HTERT RPE-1 (cell line): ENCODE results near the gene NUP37.
"Not testable (repeated sequence)": the region's sequence is repeated elsewhere in the genome, so short reads cannot be mapped to it uniquely, and the experiment has no call there.

Experiments
- in situ Hi-C: fragments of 300-500 bp; cut with MboI; formaldehyde crosslinking; loops from 4 replicates; pipeline ENCODE4 v1.14.3; 2020; ENCODE audit warnings: low sequenced_read_pairs

NUP37 gene

GRCh38 chr12:102119674-102120563 is at the start of gene NUP37, which contains the start of gene PARPBP:
Gene NUP37 (minus strand): TSS chr12:102120114. CDS start chr12:102118518, 1,596 bp downstream.
Gene PARPBP (plus strand): TSS chr12:102120183. CDS start chr12:102123889, 3,706 bp downstream.
- in situ Hi-C loops, result no loop called here

GRCh38 chr12:102167821-102168604 is 48.1 kb upstream of the NUP37 start:
- in situ Hi-C loops, result no loop called here

GRCh38 chr12:102163383-102163782 is 43.5 kb upstream of the NUP37 start:
- in situ Hi-C loops, result no loop called here

DNA sequence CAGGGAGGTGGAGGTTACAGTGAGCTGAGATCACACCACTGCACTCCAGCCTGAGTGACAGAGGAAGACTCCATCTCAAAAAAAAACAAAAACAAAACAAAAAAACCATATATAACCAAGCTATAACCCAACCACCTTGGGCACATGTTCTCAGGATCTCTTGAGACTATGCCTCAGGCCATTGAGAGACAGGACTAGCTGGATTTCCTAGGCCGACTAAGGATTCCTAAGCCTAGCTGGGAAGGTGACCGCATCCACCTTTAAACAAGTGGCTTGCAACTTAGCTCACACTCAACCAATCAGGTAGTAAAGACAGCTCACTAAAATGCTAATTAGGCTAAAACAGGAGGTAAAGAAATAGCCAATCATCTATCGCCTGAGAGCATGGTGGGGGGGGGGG is 35.3 kb upstream of the NUP37 start:
- in situ Hi-C loops, result not testable (repeated sequence)

- in situ Hi-C loops, result not testable (repeated sequence)
Observed at GRCh38 chr12:102147062-102147587, 27.2 kb upstream of the NUP37 start.

DNA sequence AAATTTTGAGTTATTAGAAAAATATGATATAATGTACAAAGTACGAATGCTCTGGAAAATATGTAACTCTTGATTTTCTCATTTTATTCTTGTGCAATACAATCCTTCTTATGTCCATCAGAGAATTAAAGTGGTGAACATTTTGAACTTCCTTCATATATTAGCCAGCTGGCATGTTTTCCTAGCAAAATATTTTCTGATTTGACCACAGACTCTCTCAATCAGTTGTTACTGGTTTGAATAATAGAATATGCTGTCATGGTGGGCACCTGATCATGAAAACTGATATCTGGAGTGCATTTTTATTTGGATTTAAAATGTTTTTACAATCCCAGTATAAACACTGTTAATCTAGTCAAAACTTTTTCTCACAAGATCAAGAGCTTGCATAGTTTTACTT is 24.3 kb upstream of the NUP37 start:
- in situ Hi-C loops, result no loop called here

DNA sequence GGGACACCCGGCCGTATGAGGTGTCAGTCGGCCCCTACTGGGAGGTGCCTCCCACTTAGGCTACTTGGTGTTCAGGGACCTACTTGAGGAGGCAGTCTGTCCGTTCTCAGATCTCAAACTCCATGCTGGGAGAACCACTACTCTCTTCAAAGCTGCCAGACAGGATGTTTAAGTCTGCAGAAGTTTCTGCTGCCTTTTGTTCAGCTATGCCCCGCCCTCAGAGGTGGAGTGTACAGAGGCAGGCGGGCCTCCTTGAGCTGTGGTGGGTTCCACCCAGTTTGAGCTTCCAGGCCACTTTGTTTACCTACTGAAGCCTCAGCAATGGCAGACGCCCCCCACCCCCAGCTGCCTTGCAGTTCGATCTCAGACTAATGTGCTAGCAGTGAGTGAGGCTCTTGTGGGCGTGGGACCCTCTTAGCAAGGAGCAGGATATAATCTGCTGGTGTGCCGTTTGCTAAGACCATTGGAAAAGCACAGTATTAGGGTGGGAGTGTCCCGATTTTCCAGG is 23.0 kb upstream of the NUP37 start:
- in situ Hi-C loops, result not testable (repeated sequence)

- in situ Hi-C loops, result not testable (repeated sequence)
Observed at GRCh38 chr12:102137619-102138018, 17.7 kb upstream of the NUP37 start.

DNA sequence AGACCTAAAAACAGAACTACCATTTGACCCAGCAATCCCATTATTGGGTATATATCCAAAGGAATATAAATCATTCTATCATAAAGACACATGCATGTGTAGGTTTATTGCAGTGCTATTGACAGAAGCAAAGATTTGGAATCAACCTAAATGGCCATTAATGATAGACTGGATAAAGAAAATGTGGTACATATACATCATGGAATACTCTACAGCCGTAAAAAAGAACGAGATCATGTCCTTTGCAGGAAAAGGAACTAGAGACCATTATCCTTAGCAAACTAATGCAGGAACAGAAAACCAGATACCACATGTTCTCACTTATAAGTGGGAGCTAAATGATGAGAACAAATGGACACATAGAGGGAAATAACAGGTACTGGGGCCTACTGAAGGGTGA is 11.5 kb upstream of the NUP37 start:
- in situ Hi-C loops, result not testable (repeated sequence)

DNA sequence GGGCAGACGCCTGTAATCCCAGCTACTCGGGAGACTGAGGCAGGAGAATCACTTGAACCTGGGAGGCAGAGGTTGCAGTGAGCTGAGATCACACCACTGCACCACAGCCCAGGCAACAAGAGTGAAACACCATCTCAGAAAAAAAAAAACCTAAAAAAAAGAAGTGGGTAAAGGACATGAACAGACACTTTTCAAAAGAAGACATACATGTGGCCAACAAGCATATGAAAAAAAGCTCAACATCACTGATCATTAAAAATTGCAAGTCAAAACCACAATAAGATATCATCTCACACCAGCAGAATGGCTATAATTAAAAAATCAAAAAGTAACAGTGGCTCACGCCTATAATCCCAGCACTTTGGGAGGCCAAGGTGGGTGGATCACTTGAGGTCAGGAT is 10.8 kb upstream of the NUP37 start:
- in situ Hi-C loops, result not testable (repeated sequence)

DNA sequence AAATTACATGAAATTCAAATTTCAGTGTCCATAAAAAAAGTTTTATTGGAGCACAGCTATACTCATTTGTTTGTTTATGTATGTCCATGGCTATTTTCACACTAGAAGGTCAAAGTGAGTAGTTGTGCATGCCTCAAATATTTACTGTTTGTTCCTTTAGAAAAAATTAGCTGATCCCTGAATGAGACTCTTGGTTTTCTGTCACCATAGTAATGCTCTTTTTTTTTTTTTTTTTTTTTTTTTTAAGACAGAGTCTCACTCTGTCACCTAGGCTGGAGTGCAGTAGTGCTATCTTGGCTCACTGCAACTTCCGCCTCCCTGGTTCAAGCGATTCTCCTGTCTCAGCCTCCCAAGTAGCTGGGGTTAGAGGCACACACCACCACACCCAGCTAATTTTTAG is 1.4 kb upstream of the NUP37 start:
- in situ Hi-C loops, result not testable (repeated sequence)

DNA sequence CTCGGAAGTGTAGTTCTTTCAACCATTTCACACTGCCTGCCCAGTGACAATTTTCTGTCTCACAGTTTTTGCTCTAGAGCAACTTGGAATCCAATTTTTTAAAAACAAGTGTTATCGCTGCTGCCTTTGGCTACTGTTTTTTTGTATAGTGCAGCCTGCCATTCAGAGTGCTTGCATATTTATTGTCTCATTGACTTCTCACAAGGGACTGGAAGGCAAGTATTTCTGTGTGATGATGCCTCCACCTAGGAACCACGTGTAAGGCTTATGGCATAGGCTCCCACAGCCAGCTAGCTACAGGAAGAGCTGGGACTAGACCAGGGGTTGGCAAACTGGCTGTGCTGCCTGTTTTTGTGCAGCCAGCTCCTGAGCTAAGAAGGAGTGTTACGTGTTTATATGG is 972 bp upstream of the NUP37 start:
- in situ Hi-C loops, result no loop called here

DNA sequence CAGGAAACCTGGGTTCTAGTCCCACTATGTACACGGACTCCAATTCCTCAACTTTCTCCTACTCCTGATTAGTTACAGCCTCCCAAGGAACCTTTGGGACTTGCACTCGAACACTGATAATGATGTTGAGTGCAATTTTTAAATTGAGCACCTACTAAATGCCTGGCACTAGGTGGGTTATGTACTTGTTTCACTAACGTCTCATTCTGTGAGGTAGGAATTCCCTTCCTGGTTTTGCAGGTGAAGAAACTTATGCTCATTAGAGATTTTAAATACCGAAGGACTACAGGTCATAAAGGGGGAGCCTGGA is 605 bp upstream of the NUP37 start:
- in situ Hi-C loops, result no loop called here

GRCh38 chr12:102118874-102119273 is 1.0 kb downstream of the NUP37 start:
- in situ Hi-C loops, result no loop called here

DNA sequence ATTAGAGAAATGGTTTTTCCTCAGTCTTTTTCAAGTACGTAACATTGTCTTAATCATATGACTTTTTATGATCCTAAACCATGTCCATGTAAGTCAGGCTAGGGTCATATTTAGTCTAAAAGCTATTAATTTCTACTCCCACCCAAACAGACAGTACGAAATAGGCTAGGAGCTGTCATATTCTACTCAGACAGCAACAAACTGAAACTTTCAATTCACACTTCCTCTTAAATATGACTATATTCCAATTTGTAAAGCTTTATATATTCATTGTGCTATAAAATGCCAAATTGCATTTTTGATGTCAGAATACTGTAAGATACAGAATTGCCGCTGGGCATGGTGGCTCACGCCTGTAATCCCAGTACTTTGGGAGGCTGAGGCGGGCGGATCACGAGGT is 3.5 kb downstream of the NUP37 start:
- in situ Hi-C loops, result no loop called here

- in situ Hi-C loops, result no loop called here
Observed at GRCh38 chr12:102114212-102114611, 5.7 kb downstream of the NUP37 start.

DNA sequence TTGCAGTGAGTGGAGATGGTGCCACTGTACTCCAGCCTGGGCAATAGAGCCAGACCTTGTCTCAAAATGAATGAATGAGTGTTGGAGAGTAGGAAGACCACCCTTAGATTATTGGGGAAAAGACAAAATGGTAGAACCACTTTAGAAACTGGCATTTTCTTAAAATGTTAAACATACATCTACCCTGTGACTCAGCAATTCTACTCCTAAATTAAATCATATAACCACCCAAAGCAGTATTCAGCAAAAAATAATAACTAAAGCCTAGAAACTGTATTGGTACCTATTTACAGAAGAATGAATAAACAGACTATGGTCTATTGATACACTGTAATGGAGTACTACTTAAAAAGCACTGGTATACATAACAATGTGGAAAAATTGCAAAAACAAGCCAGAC is 9.1 kb downstream of the NUP37 start:
- in situ Hi-C loops, result no loop called here

- in situ Hi-C loops, result no loop called here
Observed at GRCh38 chr12:102107970-102108369, 11.9 kb downstream of the NUP37 start.

DNA sequence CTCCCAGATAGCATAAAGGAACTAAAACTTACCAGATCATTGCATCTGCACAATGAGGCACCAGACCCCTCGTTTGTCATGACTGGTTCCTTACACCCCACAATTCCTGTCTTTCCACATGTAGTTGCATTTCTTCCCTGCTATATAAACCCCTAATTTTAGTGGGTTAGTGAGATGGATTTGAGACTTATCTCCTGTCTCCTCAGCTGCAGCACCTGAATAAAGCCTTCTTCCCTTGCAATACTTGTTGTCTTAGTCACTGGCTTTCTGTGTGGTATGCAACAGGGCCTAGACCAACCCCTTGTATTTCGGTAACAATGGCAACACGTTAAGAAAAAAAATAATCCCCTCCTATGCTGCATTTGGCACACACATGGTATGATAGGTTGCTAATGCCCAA is 13.0 kb downstream of the NUP37 start:
- in situ Hi-C loops, result no loop called here

- in situ Hi-C loops, result no loop called here
Observed at GRCh38 chr12:102096855-102097254, 23.1 kb downstream of the NUP37 start.

DNA sequence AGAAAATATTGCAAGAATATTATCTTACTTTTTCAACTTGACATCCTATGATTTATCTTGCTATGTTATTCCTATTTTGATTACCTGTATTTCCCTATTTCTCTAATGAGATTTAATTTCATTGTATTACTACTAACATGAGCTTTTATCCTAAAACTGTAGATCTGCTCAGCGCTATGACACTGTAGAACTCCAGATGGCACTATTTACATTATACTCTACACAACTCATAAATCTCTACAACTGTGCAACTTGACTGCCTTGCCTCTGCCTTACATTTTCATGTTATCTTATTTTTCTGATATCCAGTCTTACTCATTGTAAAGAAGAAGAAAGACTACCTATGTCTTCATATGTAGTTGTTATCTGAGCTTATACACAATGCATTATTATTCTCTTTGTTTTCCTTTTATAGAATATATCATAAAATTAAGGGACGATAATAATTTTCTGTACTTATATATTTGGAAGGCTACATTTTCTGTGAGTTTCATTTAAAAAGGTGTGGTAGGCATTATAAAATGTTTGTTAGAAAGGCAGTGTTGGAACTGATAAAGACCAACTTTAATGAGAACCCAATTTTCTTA is 24.1 kb downstream of the NUP37 start:
- in situ Hi-C loops, result no loop called here
